GM23248 (cell line): Measurements from ENCODE around the gene ANKRD42.

ENCODE experiments used
- EZH2 ChIP-seq: fragments of 200-600 bp; sonication (generic); IDR thresholded peaks from 2 replicates; pipeline ENCODE4 v1.6.1; 2018; ENCODE audit warnings: antibody characterized with exemption, mild to moderate bottlenecking; ENCODE audit not compliant: insufficient read depth, poor library complexity, severe bottlenecking
- EZH2phosphoT487 ChIP-seq: fragments of 200-600 bp; sonication (generic); IDR thresholded peaks from 2 replicates; pipeline ENCODE4 v1.6.1; 2018; ENCODE audit warnings: antibody characterized with exemption, moderate library complexity, mild to moderate bottlenecking, low read depth; ENCODE audit not compliant: insufficient read depth

- no peak for TF ChIP-seq EZH2
- TF ChIP-seq EZH2phosphoT487: no peak
Measured at GRCh38 chr11:83158965-83159901, 34.3 kb upstream of the ANKRD42 start.
